HepG2 (cell line): ENCODE measurements around the gene ECPAS. TPM values are rescaled to one million over a fixed set of nuclear protein-coding genes. Genes with fewer than 3 reads are reported as not detected.
"Not testable (repeated sequence)": the region's sequence is repeated elsewhere in the genome, so short reads cannot be mapped to it uniquely, and the experiment has no call there.

Source experiments
- ATAC-seq: fragments of 200-7000 bp; cut with Tn5 transposase; 3 replicates; pipeline ENCODE4 v1.9.1; 2020; ENCODE audit warnings: mild to moderate bottlenecking, moderate library complexity
- BruUV-seq: library from RNA; stranded (reverse); fragments of 400-500 nt; replicated peaks from 2 replicates; lab custom pipeline; 2021; lab: Mats Ljungman, UMichigan
- CTCF ChIA-PET: fragments of 300-600 bp; formaldehyde crosslinking; extraction: SDS; loops from one replicate; lab custom pipeline; 2021; ENCODE audit warnings: low total read pairs, inconsistent platforms, low intra/inter-chr PET ratio; lab: Yijun Ruan, JAX
- POLR2A ChIA-PET: fragments of 350-600 bp; sonication (Branson Sonifier 250); formaldehyde crosslinking; loops from one replicate; lab custom pipeline; 2020; ENCODE audit warnings: antibody characterized with exemption, inconsistent platforms; lab: Yijun Ruan, JAX
- DNase-seq: peaks from one replicate; pipeline ENCODE4 v3.0.0-alpha.2; 2015; ENCODE audit warnings: low spot score
- FAIRE-seq: peaks from 3 replicates; lab custom pipeline; 2011; peaks lifted over from hg19 to GRCh38; lab: Jason Lieb, UNC
- H2AFZ ChIP-seq: one replicate; pipeline ENCODE4 v1.6.1; 2011; ENCODE audit warnings: low read length, inconsistent platforms
- H3K27ac ChIP-seq: fragments of 300-600 bp; 3 replicates; pipeline ENCODE4 v1.8.0; 2011; ENCODE audit warnings: mixed run types, mild to moderate bottlenecking, mixed read lengths, low read length, inconsistent platforms; ENCODE audit not compliant: insufficient read depth; ENCODE audit errors: extremely low read length
- H3K27me3 ChIP-seq, 2 experiments: fragments of 200-600 bp in 1 of 2; 2 replicates in 1 of 2; 3 replicates in 1 of 2; pipeline versions ENCODE4 v1.6.0 to v1.8.0; 2011; ENCODE audit warnings: low read length in 2 of 2, mild to moderate bottlenecking in 2 of 2, moderate library complexity in 2 of 2, inconsistent platforms in 1 of 2; ENCODE audit not compliant: insufficient read depth in 2 of 2, control insufficient read depth in 1 of 2
- H3K36me3 ChIP-seq, 2 experiments: fragments of 200-600 bp in 1 of 2; replicated peaks in 1 of 2; 2 replicates in 1 of 2; 3 replicates in 1 of 2; pipeline versions ENCODE4 v1.5.1 to v1.8.0; 2011; ENCODE audit warnings: low read length in 2 of 2, inconsistent platforms in 1 of 2; ENCODE audit not compliant: insufficient read depth in 2 of 2, control insufficient read depth in 1 of 2
- H3K4me1 ChIP-seq: 2 replicates; pipeline ENCODE4 v1.5.1; 2012; ENCODE audit warnings: low read length, inconsistent platforms; ENCODE audit not compliant: insufficient read depth
- H3K4me2 ChIP-seq: 2 replicates; pipeline ENCODE4 v1.6.0; 2011; ENCODE audit warnings: low read depth, low read length, inconsistent platforms
- H3K4me3 ChIP-seq, 3 experiments: fragments of 200-600 bp in 1 of 3; sonication (generic), shearing (Covaris generic) in 1 of 3; replicated peaks in 1 of 3; 2 replicates each; pipeline ENCODE4 v1.5.1; 2011 to 2016; ENCODE audit warnings: low read length in 3 of 3, inconsistent platforms in 2 of 3, low read depth in 2 of 3, mild to moderate bottlenecking in 2 of 3, control low read depth in 1 of 3, mixed read lengths in 1 of 3; ENCODE audit not compliant: insufficient read depth in 1 of 3
- H3K79me2 ChIP-seq: one replicate; pipeline ENCODE4 v1.6.1; 2011; ENCODE audit warnings: low read length, inconsistent platforms; ENCODE audit not compliant: insufficient read depth
- H3K9ac ChIP-seq: 2 replicates; pipeline ENCODE4 v1.6.0; 2011; ENCODE audit warnings: mild to moderate bottlenecking, low read depth, low read length, inconsistent platforms; ENCODE audit not compliant: insufficient read depth
- H3K9me3 ChIP-seq: 2 replicates; pipeline ENCODE4 v1.5.1; 2012; ENCODE audit warnings: mild to moderate bottlenecking, low read length
- H4K20me1 ChIP-seq: 2 replicates; pipeline ENCODE4 v1.6.0; 2011; ENCODE audit warnings: inconsistent platforms, mild to moderate bottlenecking, low read length, moderate library complexity; ENCODE audit not compliant: insufficient read depth
- AGO2 ChIP-seq: fragments of 200-400 bp; formaldehyde crosslinking; optimal IDR thresholded peaks from 2 replicates; pipeline ENCODE3; 2017; ENCODE audit warnings: mild to moderate bottlenecking, low read depth, low read length, moderate library complexity
- KDM2A ChIP-seq: sonication (generic); formaldehyde crosslinking; IDR thresholded peaks from 2 replicates; pipeline ENCODE4 v1.4.0; 2020; ENCODE audit warnings: low read depth, missing genetic modification reagents, borderline replicate concordance
- NFYB ChIP-seq: sonication (generic); formaldehyde crosslinking; IDR thresholded peaks from 2 replicates; pipeline ENCODE4 v1.4.0; 2020; ENCODE audit warnings: missing genetic modification reagents
- RBAK ChIP-seq: sonication (generic); formaldehyde crosslinking; IDR thresholded peaks from 2 replicates; pipeline ENCODE4 v1.5.1; 2020; ENCODE audit warnings: mild to moderate bottlenecking, missing genetic modification reagents
- REL ChIP-seq: sonication (generic); formaldehyde crosslinking; conservative IDR thresholded peaks from 2 replicates; pipeline ENCODE4 v1.8.0; 2022; ENCODE audit warnings: mild to moderate bottlenecking, missing genetic modification reagents, moderate library complexity
- SALL1 ChIP-seq: sonication (generic); formaldehyde crosslinking; IDR thresholded peaks from 2 replicates; pipeline ENCODE4 v1.8.0; 2022; ENCODE audit warnings: mild to moderate bottlenecking, missing genetic modification reagents
- SSRP1 ChIP-seq: IDR thresholded peaks from 2 replicates; pipeline ENCODE4 v1.6.1; 2016; ENCODE audit warnings: control low read depth
- YY1 ChIP-seq: IDR thresholded peaks from 2 replicates; pipeline ENCODE4 v1.6.1; 2011; ENCODE audit warnings: low read length, low read depth, moderate library complexity, mild to moderate bottlenecking; ENCODE audit not compliant: insufficient read depth, insufficient replicate concordance
- ZNF234 ChIP-seq: sonication (generic); formaldehyde crosslinking; conservative IDR thresholded peaks from 2 replicates; pipeline ENCODE4 v1.5.1; 2020; ENCODE audit warnings: mild to moderate bottlenecking, missing genetic modification reagents
- ZNF441 ChIP-seq: sonication (generic); formaldehyde crosslinking; IDR thresholded peaks from 2 replicates; pipeline ENCODE4 v1.7.0; 2021; ENCODE audit warnings: missing genetic modification reagents, borderline replicate concordance
- ZNF556 ChIP-seq: sonication (generic); formaldehyde crosslinking; IDR thresholded peaks from 2 replicates; pipeline ENCODE4 v1.4.0; 2020; ENCODE audit warnings: mild to moderate bottlenecking, missing genetic modification reagents, borderline replicate concordance
- ZNF557 ChIP-seq: sonication (generic); formaldehyde crosslinking; IDR thresholded peaks from 2 replicates; pipeline ENCODE4 v1.4.0; 2020; ENCODE audit warnings: missing genetic modification reagents
- ZNF660 ChIP-seq: sonication (generic); formaldehyde crosslinking; IDR thresholded peaks from 2 replicates; pipeline ENCODE4 v1.5.1; 2020; ENCODE audit warnings: mild to moderate bottlenecking, low read depth, missing genetic modification reagents, borderline replicate concordance
- WGBS: methylation state at CpG from one replicate; pipeline ENCODE4 v1.1.6; 2017; ENCODE audit warnings: low lambda C conversion rate; 5-methylcytosine and 5-hydroxymethylcytosine counted together
- in situ Hi-C: cut with HindIII; loops from 2 replicates; pipeline ENCODE4 v1.10.0; 2017; ENCODE audit warnings: low pct_unique_long_range_greater_than_20kb; ENCODE audit not compliant: extremely low pct_ligation_motif_present
- intact Hi-C: fragments of 100-400 bp; cut with micrococcal nuclease; formaldehyde crosslinking; loops from one replicate; pipeline ENCODE4 v1.10.0; 2022; ENCODE audit not compliant: unreplicated experiment
- polyA plus RNA-seq, 8 experiments: library from polyadenylated mRNA; depleted of rRNA in 3 of 8; stranded (reverse) in 7 of 8; unstranded in 1 of 8; fragments of >200 nt; fragmentation: Illumina TruSeq in 4 of 8; extraction: Trizol in 4 of 8; gene quantifications; 2 replicates each; pipeline versions ENCODE4 v1.2.1 to v1.2.3, GENCODE V29; 2011 to 2016; ENCODE audit warnings: low read depth in 4 of 8, missing spikeins in 1 of 8, mixed read lengths in 1 of 8; ENCODE audit not compliant: insufficient read depth in 1 of 8
- total RNA-seq, 5 experiments: library from RNA; depleted of rRNA; stranded (reverse); fragments of >200 nt; fragmentation: Illumina TruSeq; extraction: Trizol; gene quantifications; 2 replicates each; pipeline ENCODE4 v1.2.3, GENCODE V29; 2016; ENCODE audit warnings: low read depth in 1 of 5
- TF ChIP-seq, protein P1 (sequence below): sonication (generic); formaldehyde crosslinking; IDR thresholded peaks from 2 replicates; pipeline ENCODE4 v1.4.0; 2020; ENCODE audit warnings: missing genetic modification reagents
- TF ChIP-seq, protein P2 (sequence below): sonication (generic); formaldehyde crosslinking; IDR thresholded peaks from 2 replicates; pipeline ENCODE4 v1.5.0; 2020; ENCODE audit warnings: mild to moderate bottlenecking, missing genetic modification reagents

The ECPAS gene
- total and polyA plus RNA-seq, 2 of the 13 experiments (the other 11 are each of a cell fraction or from before 2014, with no cell fraction given) = 35.3 to 58.0 TPM

GRCh38 chr9:111334318-111334863, 149.8 kb downstream of the ECPAS start:
- ATAC-seq, DNase-seq, CTCF ChIA-PET, H2AFZ ChIP-seq, H3K9ac ChIP-seq, H3K4me1 ChIP-seq, FAIRE-seq, H3K27ac ChIP-seq, H3K4me2 ChIP-seq, POLR2A ChIA-PET, intact Hi-C loops, H3K79me2 ChIP-seq, H3K27me3 ChIP-seq, H3K36me3 ChIP-seq, H3K9me3 ChIP-seq, H3K4me3 ChIP-seq, H4K20me1 ChIP-seq, BruUV-seq, in situ Hi-C loops: not testable (repeated sequence)
- WGBS = no CpG with 5 or more reads among the region's 5 CpGs

DNA sequence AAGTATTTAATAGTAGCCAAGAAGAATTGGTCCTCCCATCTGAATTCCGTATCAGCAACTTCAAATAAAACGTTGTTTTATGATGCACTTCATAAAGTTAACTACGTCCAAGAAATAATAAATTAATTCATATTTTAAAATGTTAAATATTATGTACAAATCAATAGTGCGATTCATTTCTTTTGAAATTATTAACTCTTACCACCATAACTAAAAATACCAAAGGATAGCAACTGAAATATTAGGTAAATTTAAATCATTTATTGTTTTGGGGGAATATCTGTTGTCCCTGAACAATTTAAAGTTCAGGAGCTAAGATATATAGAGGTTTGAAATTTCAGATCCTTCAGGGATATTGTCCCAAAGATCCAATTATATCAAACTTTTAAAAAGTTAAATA, 154.1 kb downstream of the ECPAS start, which contains the start of gene OR2K2:
Gene OR2K2, minus strand, starts transcription at position 101 of the 400 bp plus-strand sequence. CDS start 1,791 bp downstream, outside the sequence.
- no TSS peak for BruUV-seq
- no peak within 1 kb of the TSS for H3K4me3 ChIP-seq
- no peak within 1 kb of the TSS for H2AFZ ChIP-seq
- CTCF ChIA-PET = no interaction called here
- no peaks in the 10 kb centered on the region for H3K36me3 ChIP-seq
- in situ Hi-C loops = no loop called here
- no peaks in the 10 kb centered on the region for H4K20me1 ChIP-seq
- H3K4me2 ChIP-seq = no peak within 1 kb of the TSS
- H3K79me2 ChIP-seq = no peaks in the 10 kb centered on the region
- ATAC-seq (no peak), FAIRE-seq (no peak), DNase-seq (no peak)
- WGBS = 43% methylated on average over 4 of the region's 4 CpGs
- H3K27ac ChIP-seq = no peak within 1 kb of the TSS
- intact Hi-C loops = no loop called here
- H3K4me1 ChIP-seq = no peaks in the 10 kb centered on the region
- H3K9me3 ChIP-seq = no peaks in the 10 kb centered on the region
- H3K9ac ChIP-seq = no peak within 1 kb of the TSS
- H3K27me3 ChIP-seq = peaks cover 3 to 4% of the 10 kb centered on the region in 2 experiments; a peak in 2 of 5 replicates
- POLR2A ChIA-PET = no interaction called here
- no peak for TF ChIP-seq ZNF234 (CRISPR knock-in tag)
- TF ChIP-seq SSRP1 = no peak
- no peak for TF ChIP-seq NFYB
- no peak for TF ChIP-seq ZNF660
- no peak for TF ChIP-seq RBAK (CRISPR knock-in tag)
- no peak for TF ChIP-seq SALL1 (CRISPR knock-in tag)
- no peak for TF ChIP-seq ZNF557 (CRISPR knock-in tag)
- TF ChIP-seq, protein P1, sequence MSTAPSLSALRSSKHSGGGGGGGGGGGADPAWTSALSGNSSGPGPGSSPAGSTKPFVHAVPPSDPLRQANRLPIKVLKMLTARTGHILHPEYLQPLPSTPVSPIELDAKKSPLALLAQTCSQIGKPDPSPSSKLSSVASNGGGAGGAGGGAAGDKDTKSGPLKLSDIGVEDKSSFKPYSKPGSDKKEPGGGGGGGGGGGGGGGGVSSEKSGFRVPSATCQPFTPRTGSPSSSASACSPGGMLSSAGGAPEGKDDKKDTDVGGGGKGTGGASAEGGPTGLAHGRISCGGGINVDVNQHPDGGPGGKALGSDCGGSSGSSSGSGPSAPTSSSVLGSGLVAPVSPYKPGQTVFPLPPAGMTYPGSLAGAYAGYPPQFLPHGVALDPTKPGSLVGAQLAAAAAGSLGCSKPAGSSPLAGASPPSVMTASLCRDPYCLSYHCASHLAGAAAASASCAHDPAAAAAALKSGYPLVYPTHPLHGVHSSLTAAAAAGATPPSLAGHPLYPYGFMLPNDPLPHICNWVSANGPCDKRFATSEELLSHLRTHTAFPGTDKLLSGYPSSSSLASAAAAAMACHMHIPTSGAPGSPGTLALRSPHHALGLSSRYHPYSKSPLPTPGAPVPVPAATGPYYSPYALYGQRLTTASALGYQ (CRISPR knock-in tag) = no peak
- TF ChIP-seq, protein P2, sequence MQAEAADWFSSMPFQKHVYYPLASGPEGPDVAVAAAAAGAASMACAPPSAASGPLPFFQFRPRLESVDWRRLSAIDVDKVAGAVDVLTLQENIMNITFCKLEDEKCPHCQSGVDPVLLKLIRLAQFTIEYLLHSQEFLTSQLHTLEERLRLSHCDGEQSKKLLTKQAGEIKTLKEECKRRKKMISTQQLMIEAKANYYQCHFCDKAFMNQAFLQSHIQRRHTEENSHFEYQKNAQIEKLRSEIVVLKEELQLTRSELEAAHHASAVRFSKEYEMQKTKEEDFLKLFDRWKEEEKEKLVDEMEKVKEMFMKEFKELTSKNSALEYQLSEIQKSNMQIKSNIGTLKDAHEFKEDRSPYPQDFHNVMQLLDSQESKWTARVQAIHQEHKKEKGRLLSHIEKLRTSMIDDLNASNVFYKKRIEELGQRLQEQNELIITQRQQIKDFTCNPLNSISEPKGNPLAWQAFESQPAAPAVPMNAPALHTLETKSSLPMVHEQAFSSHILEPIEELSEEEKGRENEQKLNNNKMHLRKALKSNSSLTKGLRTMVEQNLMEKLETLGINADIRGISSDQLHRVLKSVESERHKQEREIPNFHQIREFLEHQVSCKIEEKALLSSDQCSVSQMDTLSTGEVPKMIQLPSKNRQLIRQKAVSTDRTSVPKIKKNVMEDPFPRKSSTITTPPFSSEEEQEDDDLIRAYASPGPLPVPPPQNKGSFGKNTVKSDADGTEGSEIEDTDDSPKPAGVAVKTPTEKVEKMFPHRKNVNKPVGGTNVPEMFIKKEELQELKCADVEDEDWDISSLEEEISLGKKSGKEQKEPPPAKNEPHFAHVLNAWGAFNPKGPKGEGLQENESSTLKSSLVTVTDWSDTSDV (CRISPR knock-in tag) = no peak
- no peak for TF ChIP-seq AGO2
- TF ChIP-seq ZNF556 (CRISPR knock-in tag) = no peak
- no peak for TF ChIP-seq REL (CRISPR knock-in tag)
- TF ChIP-seq YY1 = no peak
- TF ChIP-seq ZNF441 (CRISPR knock-in tag) = no peak
- TF ChIP-seq KDM2A (CRISPR knock-in tag) = no peak
